Stomach (tissue), 4 donors: Measurements from ENCODE around the gene SIRPB2.

ENCODE experiments used
- POLR2A ChIP-seq, 4 donors: fragments of 450-650 bp; IDR thresholded peaks; one replicate each; pipeline ENCODE4 v1.6.1; 2016; ENCODE audit warnings: antibody characterized with exemption in 4 of 4, control low read depth in 2 of 4, mild to moderate bottlenecking in 1 of 4, moderate library complexity in 1 of 4
- POLR2AphosphoS5 ChIP-seq, 3 donors: sonication (generic); formaldehyde crosslinking; IDR thresholded peaks; one replicate each; pipeline ENCODE4 v1.6.1; 2016; ENCODE audit warnings: antibody characterized with exemption in 3 of 3
- TF ChIP-seq, protein P1 (sequence below), 7 experiments: fragments of 450-650 bp in 4 of 7; fragments of 200-600 bp in 3 of 7; sonication (generic) in 3 of 7; IDR thresholded peaks; one replicate each; pipeline ENCODE4 v1.5.1; 2016 to 2019; ENCODE audit warnings: antibody characterized with exemption in 7 of 7, control low read depth in 2 of 7, mild to moderate bottlenecking in 1 of 7

DNA sequence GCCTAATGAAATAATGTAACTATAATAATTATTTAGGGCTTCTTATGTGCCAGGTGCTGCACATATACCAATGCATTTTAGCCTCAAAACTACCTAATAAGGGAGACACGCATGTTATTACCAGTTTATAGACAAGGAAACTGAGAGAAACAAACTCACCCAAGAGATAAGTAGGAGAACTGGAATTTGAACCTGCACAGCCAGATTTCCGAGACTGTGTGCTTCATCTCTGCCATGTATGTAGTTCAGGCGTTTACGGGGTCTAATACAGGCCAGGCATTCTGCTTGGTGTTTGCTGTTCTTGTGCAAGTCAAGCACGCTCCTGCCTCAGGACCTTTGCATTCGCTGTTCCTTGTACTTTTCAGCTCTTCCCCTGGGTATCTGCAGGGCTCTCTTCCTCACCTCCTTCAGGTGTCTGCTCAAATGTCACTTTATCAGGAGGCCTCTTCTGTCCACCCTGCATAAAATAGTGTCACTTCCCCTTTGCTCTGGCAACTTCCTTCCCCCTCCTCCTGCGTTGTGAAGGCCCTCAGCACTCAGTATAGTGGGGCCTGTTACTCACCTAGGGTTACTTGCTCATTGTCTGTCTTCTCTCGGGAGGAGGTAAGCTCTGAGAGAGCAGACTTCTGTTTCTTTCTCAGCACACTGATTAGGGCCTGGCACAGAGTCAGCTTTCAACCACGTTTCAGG, 18.5 kb downstream of the SIRPB2 start:
- TF ChIP-seq, protein P1, sequence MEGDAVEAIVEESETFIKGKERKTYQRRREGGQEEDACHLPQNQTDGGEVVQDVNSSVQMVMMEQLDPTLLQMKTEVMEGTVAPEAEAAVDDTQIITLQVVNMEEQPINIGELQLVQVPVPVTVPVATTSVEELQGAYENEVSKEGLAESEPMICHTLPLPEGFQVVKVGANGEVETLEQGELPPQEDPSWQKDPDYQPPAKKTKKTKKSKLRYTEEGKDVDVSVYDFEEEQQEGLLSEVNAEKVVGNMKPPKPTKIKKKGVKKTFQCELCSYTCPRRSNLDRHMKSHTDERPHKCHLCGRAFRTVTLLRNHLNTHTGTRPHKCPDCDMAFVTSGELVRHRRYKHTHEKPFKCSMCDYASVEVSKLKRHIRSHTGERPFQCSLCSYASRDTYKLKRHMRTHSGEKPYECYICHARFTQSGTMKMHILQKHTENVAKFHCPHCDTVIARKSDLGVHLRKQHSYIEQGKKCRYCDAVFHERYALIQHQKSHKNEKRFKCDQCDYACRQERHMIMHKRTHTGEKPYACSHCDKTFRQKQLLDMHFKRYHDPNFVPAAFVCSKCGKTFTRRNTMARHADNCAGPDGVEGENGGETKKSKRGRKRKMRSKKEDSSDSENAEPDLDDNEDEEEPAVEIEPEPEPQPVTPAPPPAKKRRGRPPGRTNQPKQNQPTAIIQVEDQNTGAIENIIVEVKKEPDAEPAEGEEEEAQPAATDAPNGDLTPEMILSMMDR (IDR thresholded peaks at IDR 0.05): no peak
- no peak for TF ChIP-seq POLR2AphosphoS5 (IDR thresholded peaks at IDR 0.05)
- no peak for TF ChIP-seq POLR2A (IDR thresholded peaks at IDR 0.05)
